H1 (cell line): Measurements from ENCODE around the gene FAM50A. TPM values are rescaled to one million over a fixed set of nuclear protein-coding genes. Genes with fewer than 3 reads are reported as not detected.

Experiments used
- CTCF ChIA-PET: fragments of 300-600 bp; sonication (Branson Sonifier 250); formaldehyde crosslinking; loops from one replicate; lab custom pipeline; 2021; ENCODE audit not compliant: partially characterized antibody; lab: Charles Lee
- POLR2A ChIA-PET: fragments of 300-600 bp; sonication (Branson Sonifier 250); formaldehyde crosslinking; loops from one replicate; lab custom pipeline; 2021; ENCODE audit warnings: inconsistent platforms; ENCODE audit not compliant: partially characterized antibody; lab: Charles Lee
- DNase-seq, 2 experiments: peaks; one replicate each; pipeline versions ENCODE4 v3.0.0 to v3.0.0-alpha.2; 2010 to 2022; ENCODE audit warnings: low spot score in 2 of 2, low read depth in 1 of 2, mixed read lengths in 1 of 2
- FAIRE-seq: peaks from 2 replicates; lab custom pipeline; 2011; peaks lifted over from hg19 to GRCh38; lab: Jason Lieb, UNC
- H2AFZ ChIP-seq: 2 replicates; pipeline ENCODE4 v1.8.1; 2012; ENCODE audit warnings: low read length, inconsistent platforms
- H2AK5ac ChIP-seq: 2 replicates; pipeline ENCODE4 v1.6.1; 2013; ENCODE audit warnings: low read depth, low read length
- H2BK120ac ChIP-seq: replicated peaks from 2 replicates; pipeline ENCODE3; 2013; ENCODE audit warnings: low read depth, low read length, inconsistent platforms
- H2BK12ac ChIP-seq: 2 replicates; pipeline ENCODE4 v1.6.1; 2013; ENCODE audit warnings: low read depth, low read length
- H2BK15ac ChIP-seq: 2 replicates; pipeline ENCODE4 v1.6.1; 2013; ENCODE audit warnings: low read length
- H2BK20ac ChIP-seq: 2 replicates; pipeline ENCODE4 v1.6.1; 2013; ENCODE audit warnings: low read length
- H2BK5ac ChIP-seq: 2 replicates; pipeline ENCODE4 v1.6.1; 2013; ENCODE audit warnings: low read depth, low read length
- H3K14ac ChIP-seq: 2 replicates; pipeline ENCODE4 v1.6.1; 2013; ENCODE audit warnings: inconsistent platforms; ENCODE audit not compliant: insufficient read length
- H3K18ac ChIP-seq: 2 replicates; pipeline ENCODE4 v1.6.1; 2013; ENCODE audit warnings: low read length; ENCODE audit errors: extremely low read depth
- H3K23ac ChIP-seq: 2 replicates; pipeline ENCODE4 v1.6.1; 2013; ENCODE audit warnings: inconsistent platforms; ENCODE audit not compliant: insufficient read length
- H3K23me2 ChIP-seq: 2 replicates; pipeline ENCODE4 v1.6.1; 2013; ENCODE audit warnings: low read depth, low read length
- H3K27ac ChIP-seq: 2 replicates; pipeline ENCODE4 v1.6.1; 2011; ENCODE audit warnings: low read depth, low read length, inconsistent platforms
- H3K27me3 ChIP-seq, 4 experiments: replicated peaks in 1 of 4; 1 replicate in 1 of 4; 2 replicates in 3 of 4; pipeline versions ENCODE4 v1.6.1 to v1.8.1; 2011 to 2013; ENCODE audit warnings: low read length in 3 of 4, mild to moderate bottlenecking in 3 of 4, inconsistent platforms in 2 of 4, mixed read lengths in 2 of 4, moderate library complexity in 1 of 4; ENCODE audit not compliant: control insufficient read depth in 3 of 4, insufficient read depth in 3 of 4; ENCODE audit errors: extremely low read depth in 1 of 4
- H3K36me3 ChIP-seq, 4 experiments: 2 replicates each; pipeline versions ENCODE4 v1.6.1 to v1.8.1; 2011 to 2013; ENCODE audit warnings: mild to moderate bottlenecking in 4 of 4, low read length in 3 of 4, moderate library complexity in 2 of 4, control low read depth in 1 of 4, inconsistent platforms in 1 of 4; ENCODE audit not compliant: insufficient read depth in 4 of 4, control insufficient read depth in 2 of 4
- H3K4ac ChIP-seq: replicated peaks from 2 replicates; pipeline ENCODE3; 2013; ENCODE audit warnings: low read length, low read depth, mixed read lengths, inconsistent platforms; ENCODE audit not compliant: insufficient read length
- H3K4me1 ChIP-seq, 4 experiments: replicated peaks in 1 of 4; 1 replicate in 1 of 4; 2 replicates in 3 of 4; pipeline versions ENCODE4 v1.6.1 to v1.8.1; 2011 to 2013; ENCODE audit warnings: low read length in 3 of 4, inconsistent platforms in 2 of 4, mixed read lengths in 1 of 4; ENCODE audit not compliant: insufficient read depth in 4 of 4, control insufficient read depth in 3 of 4
- H3K4me2 ChIP-seq, 2 experiments: 2 replicates each; pipeline versions ENCODE4 v1.6.1 to v1.8.1; 2011 to 2013; ENCODE audit warnings: low read depth in 2 of 2, low read length in 2 of 2, control low read depth in 1 of 2, inconsistent platforms in 1 of 2, mild to moderate bottlenecking in 1 of 2; ENCODE audit not compliant: insufficient read depth in 1 of 2
- H3K4me3 ChIP-seq, 4 experiments: fragments of 200-600, 300-600 bp in 1 of 4; sonication (generic), shearing (Covaris generic), sonication (Bioruptor Twin) in 1 of 4; 2 replicates each; pipeline versions ENCODE4 v1.5.1 to v1.8.1; 2011 to 2016; ENCODE audit warnings: low read length in 4 of 4, low read depth in 3 of 4, control low read depth in 2 of 4, inconsistent platforms in 2 of 4, mild to moderate bottlenecking in 2 of 4, mixed read lengths in 1 of 4, moderate library complexity in 1 of 4; ENCODE audit not compliant: insufficient read depth in 2 of 4; ENCODE audit errors: extremely low read depth in 1 of 4
- H3K56ac ChIP-seq: replicated peaks from 2 replicates; pipeline ENCODE3; 2013; ENCODE audit warnings: low read depth, mild to moderate bottlenecking, mixed read lengths, low read length, inconsistent platforms; ENCODE audit not compliant: insufficient read length
- H3K79me1 ChIP-seq: 2 replicates; pipeline ENCODE4 v1.6.1; 2013; ENCODE audit warnings: low read depth, low read length, control low read depth
- H3K79me2 ChIP-seq, 2 experiments: 2 replicates each; pipeline versions ENCODE4 v1.6.1 to v1.8.1; 2012 to 2013; ENCODE audit warnings: low read length in 2 of 2, mild to moderate bottlenecking in 2 of 2, inconsistent platforms in 1 of 2; ENCODE audit not compliant: insufficient read depth in 2 of 2, control insufficient read depth in 1 of 2
- H3K9ac ChIP-seq, 4 experiments: replicated peaks in 1 of 4; 1 replicate in 1 of 4; 2 replicates in 3 of 4; pipeline versions ENCODE4 v1.6.1 to v1.8.1; 2011 to 2013; ENCODE audit warnings: low read depth in 3 of 4, low read length in 3 of 4, control low read depth in 2 of 4, mild to moderate bottlenecking in 2 of 4, moderate library complexity in 2 of 4, inconsistent platforms in 1 of 4; ENCODE audit errors: extremely low read depth in 1 of 4
- H3K9me3 ChIP-seq, 2 experiments: 2 replicates each; pipeline versions ENCODE4 v1.6.1 to v1.8.1; 2012 to 2013; ENCODE audit warnings: mild to moderate bottlenecking in 2 of 2, moderate library complexity in 2 of 2, control low read depth in 1 of 2, inconsistent platforms in 1 of 2, low read depth in 1 of 2, low read length in 1 of 2, mixed read lengths in 1 of 2; ENCODE audit not compliant: insufficient read depth in 2 of 2
- H4K20me1 ChIP-seq, 2 experiments: replicated peaks in 1 of 2; 2 replicates each; pipeline versions ENCODE3 to v1.8.1; 2011 to 2013; ENCODE audit warnings: inconsistent platforms in 2 of 2, low read length in 2 of 2, mild to moderate bottlenecking in 1 of 2; ENCODE audit not compliant: insufficient read depth in 2 of 2, control insufficient read depth in 1 of 2
- H4K5ac ChIP-seq: 2 replicates; pipeline ENCODE4 v1.6.1; 2013; ENCODE audit warnings: low read length, low read depth, mixed read lengths, inconsistent platforms; ENCODE audit not compliant: insufficient read length
- H4K8ac ChIP-seq: 2 replicates; pipeline ENCODE4 v1.8.0; 2013; ENCODE audit warnings: mild to moderate bottlenecking, moderate library complexity, low read length, inconsistent platforms; ENCODE audit not compliant: insufficient read depth; ENCODE audit errors: extremely low read depth
- H4K91ac ChIP-seq: replicated peaks from 2 replicates; pipeline ENCODE3; 2013; ENCODE audit warnings: low read length, mixed read lengths, inconsistent platforms; ENCODE audit not compliant: insufficient read length
- CEBPB ChIP-seq: IDR thresholded peaks from 2 replicates; pipeline ENCODE4 v1.6.1; 2012; ENCODE audit warnings: low read depth, low read length
- KDM4A ChIP-seq: IDR thresholded peaks from one replicate; pipeline ENCODE4 v1.7.1; 2012; ENCODE audit warnings: low read depth, mild to moderate bottlenecking, moderate library complexity, low read length, inconsistent platforms; ENCODE audit not compliant: severe bottlenecking
- POLR2AphosphoS5 ChIP-seq: IDR thresholded peaks from 2 replicates; pipeline ENCODE4 v1.6.1; 2011; ENCODE audit warnings: low read depth, low read length
- TAF1 ChIP-seq: IDR thresholded peaks from 2 replicates; pipeline ENCODE4 v1.6.1; 2011; ENCODE audit warnings: mild to moderate bottlenecking, low read depth, low read length
- WGBS, 2 experiments: shearing (Covaris generic) in 1 of 2; methylation state at CpG; one replicate each; pipeline versions ENCODE4 v1.1.6 to v1.1.7; 2013 to 2015; ENCODE audit warnings: low lambda C conversion rate in 2 of 2, mixed read lengths in 2 of 2, inconsistent platforms in 1 of 2, low coverage in 1 of 2, missing lambda C conversion rate in 1 of 2; ENCODE audit not compliant: insufficient replicate concordance in 2 of 2, insufficient coverage in 1 of 2, insufficient read length in 1 of 2; ENCODE audit errors: extremely low coverage in 1 of 2, missing lambda C conversion rate in 1 of 2; 5-methylcytosine and 5-hydroxymethylcytosine counted together
- polyA plus RNA-seq, 7 experiments: library from polyadenylated mRNA; depleted of rRNA in 3 of 7; stranded (reverse) in 5 of 7; unstranded in 2 of 7; fragments of >200 nt in 5 of 7; fragments of 200-250 nt in 2 of 7; gene quantifications; 1 replicate in 5 of 7; 2 replicates in 1 of 7; 4 replicates in 1 of 7; pipeline versions ENCODE4 v1.2.1 to v1.2.3, GENCODE V29; 2011 to 2013; ENCODE audit warnings: missing spikeins in 2 of 7, mixed read lengths in 2 of 7
- total RNA-seq: library from RNA; stranded (reverse); fragmentation: NEBNext Ultra II Directional; extraction: Animal tissue kit (Norgen Biotek cat#: 25700); gene quantifications from 2 replicates; pipeline ENCODE4 v1.2.1, GENCODE V29; 2021
- TF ChIP-seq, protein P1 (sequence below): IDR thresholded peaks from 2 replicates; pipeline ENCODE4 v1.6.1; 2012; ENCODE audit warnings: low read length, inconsistent platforms
- TF ChIP-seq, protein P2 (sequence below): IDR thresholded peaks from 2 replicates; pipeline ENCODE4 v1.6.1; 2012; ENCODE audit warnings: inconsistent platforms
- TF ChIP-seq, protein P3 (sequence below): IDR thresholded peaks from 2 replicates; pipeline ENCODE4 v1.6.1; 2012; ENCODE audit warnings: inconsistent platforms

FAM50A gene
- total and polyA plus RNA-seq, 2 of the 8 experiments (the other 6 are each of a cell fraction or from before 2014, with no cell fraction given), result 30.7 to 48.7 TPM

DNA sequence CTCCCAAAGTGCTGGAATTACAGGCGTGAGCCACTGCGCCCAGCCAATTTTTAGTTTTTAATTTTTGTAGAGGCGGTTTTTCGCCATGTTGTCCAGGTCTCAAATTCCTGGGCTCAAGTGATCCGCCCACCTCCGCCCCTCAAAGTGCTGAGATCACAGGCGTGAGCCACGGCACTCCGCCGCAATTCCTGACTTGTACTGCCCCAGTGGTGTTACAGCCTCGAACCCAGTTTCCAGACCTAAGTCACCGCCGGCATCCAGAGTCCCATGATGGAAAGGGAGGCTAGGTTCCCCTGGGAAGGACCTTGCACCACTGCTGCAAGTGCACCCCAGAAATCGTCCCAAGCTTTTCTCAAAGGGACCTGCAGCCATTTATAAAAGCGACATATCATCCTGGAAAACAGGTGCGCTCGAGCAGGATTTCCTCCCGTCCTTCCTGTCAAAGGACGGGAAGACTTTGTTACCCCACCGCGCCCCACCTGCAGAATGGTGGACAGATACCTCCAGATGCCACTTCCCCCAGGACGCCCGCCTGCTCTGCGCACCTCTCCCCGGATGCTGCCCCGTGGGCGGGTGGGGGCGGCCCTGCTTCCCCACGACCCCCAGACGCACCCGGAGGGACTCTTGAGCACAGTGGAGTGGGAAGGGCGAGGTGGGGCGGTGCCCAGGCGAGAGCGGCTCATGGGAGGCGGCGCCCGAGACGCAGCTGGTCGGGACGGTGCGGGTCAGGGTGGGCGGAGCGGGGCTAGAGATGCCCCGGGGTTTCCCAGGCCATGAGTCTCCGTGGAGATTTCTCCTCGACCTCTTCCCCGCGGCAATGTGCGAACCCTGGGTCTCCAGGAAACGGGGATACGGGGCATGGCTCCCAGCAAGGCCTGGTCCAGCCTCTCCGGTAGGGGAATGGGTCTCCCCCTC lies 46.7 kb upstream of the FAM50A start:
- Histone ChIP-seq H3K27ac (peak overlapping the region; percentile 95), H3K4me3 (peak overlapping the region; percentile 82 to 99 (median 96)), H3K23ac (no peak overlapping the region), H3K79me2 (peaks cover 0 to 15% of the 10 kb centered on the region in 2 experiments; a peak in 2 of 4 replicates), H3K36me3 (peaks cover 13 to 25% (median 19%) of the 10 kb centered on the region in 4 experiments), H4K20me1 (peaks cover 3 to 4% of the 10 kb centered on the region in 2 experiments), H3K4me1 (peaks cover 0 to 6% (median 0%) of the 10 kb centered on the region in 4 experiments; a peak in 2 of 7 replicates), H2AK5ac (0 out of 2 replicates have a peak overlapping the region, but pooled peaks have one; percentile 16), H2AFZ (no peak overlapping the region), H3K14ac (no peak overlapping the region), H3K9me3 (no peaks in the 10 kb centered on the region), H2BK5ac (peak overlapping the region; percentile 75), H4K8ac (peak overlapping the region; percentile 95; the same call in 1 of the 2 replicates), H3K18ac (peak overlapping the region; percentile 71), H4K5ac (peak overlapping the region; percentile 86), H4K91ac (peak overlapping the region; percentile 77), H2BK20ac (no peak overlapping the region), H3K9ac (peak overlapping the region; percentile 50 to 99 (median 90)), H2BK120ac (no peak overlapping the region), H3K4me2 (peak overlapping the region; percentile 84 to 85), H3K79me1 (no peaks in the 10 kb centered on the region), H2BK15ac (no peak overlapping the region), H2BK12ac (no peak overlapping the region), H3K23me2 (peaks cover 6% of the 10 kb centered on the region; the same call in 1 of the 2 replicates), H3K4ac (peak overlapping the region; percentile 69), H3K56ac (peak overlapping the region; percentile 85), H3K27me3 (no peaks in the 10 kb centered on the region)
- WGBS, 2 experiments, result 6% methylated on average over 22 of the region's 53 CpGs; no CpG with 5 or more reads in 1 of the 2 experiments
- ChIA-PET POLR2A (interaction anchor here (0.6 to 8.4 kb wide), 36 partner anchors 12 to 322 kb away, joined by 3 to 124 read pairs (median 5); partner anchors contain the start of genes ATP6AP1, DNASE1L1, EMD and FAM3A), CTCF (interaction anchor here (0.8 to 4.9 kb wide), 4 partner anchors 12 to 137 kb away, joined by 3 to 20 read pairs (median 6); partner anchors contain the start of genes DNASE1L1 and FLNA)
- peak in 1 of 2 experiments; percentile 72 for DNase-seq
- FAIRE-seq, result no peak
- TF ChIP-seq CEBPB (no peak), KDM4A (peak; percentile 37), POLR2AphosphoS5 (peak; percentile 41; the same call in 1 of the 2 replicates), TAF1 (0 out of 2 replicates have a peak, but pooled peaks have one; percentile 3)
- TF ChIP-seq, protein P1, sequence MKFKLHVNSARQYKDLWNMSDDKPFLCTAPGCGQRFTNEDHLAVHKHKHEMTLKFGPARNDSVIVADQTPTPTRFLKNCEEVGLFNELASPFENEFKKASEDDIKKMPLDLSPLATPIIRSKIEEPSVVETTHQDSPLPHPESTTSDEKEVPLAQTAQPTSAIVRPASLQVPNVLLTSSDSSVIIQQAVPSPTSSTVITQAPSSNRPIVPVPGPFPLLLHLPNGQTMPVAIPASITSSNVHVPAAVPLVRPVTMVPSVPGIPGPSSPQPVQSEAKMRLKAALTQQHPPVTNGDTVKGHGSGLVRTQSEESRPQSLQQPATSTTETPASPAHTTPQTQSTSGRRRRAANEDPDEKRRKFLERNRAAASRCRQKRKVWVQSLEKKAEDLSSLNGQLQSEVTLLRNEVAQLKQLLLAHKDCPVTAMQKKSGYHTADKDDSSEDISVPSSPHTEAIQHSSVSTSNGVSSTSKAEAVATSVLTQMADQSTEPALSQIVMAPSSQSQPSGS, result no peak
- TF ChIP-seq, protein P2, sequence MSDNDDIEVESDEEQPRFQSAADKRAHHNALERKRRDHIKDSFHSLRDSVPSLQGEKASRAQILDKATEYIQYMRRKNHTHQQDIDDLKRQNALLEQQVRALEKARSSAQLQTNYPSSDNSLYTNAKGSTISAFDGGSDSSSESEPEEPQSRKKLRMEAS, result 0 out of 2 replicates have a peak, but pooled peaks have one; percentile 1
- TF ChIP-seq, protein P3, sequence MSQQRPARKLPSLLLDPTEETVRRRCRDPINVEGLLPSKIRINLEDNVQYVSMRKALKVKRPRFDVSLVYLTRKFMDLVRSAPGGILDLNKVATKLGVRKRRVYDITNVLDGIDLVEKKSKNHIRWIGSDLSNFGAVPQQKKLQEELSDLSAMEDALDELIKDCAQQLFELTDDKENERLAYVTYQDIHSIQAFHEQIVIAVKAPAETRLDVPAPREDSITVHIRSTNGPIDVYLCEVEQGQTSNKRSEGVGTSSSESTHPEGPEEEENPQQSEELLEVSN, result no peak
